GM23338 (cell line): ENCODE measurements around the gene ATP9B. TPM values are rescaled to one million over a fixed set of nuclear protein-coding genes. Genes with fewer than 3 reads are reported as not detected.

ENCODE experiments used
- ATAC-seq: fragments of 200-7000 bp; cut with Tn5 transposase; 3 replicates; pipeline ENCODE4 v1.9.1; 2020
- DNase-seq: peaks from one replicate; pipeline ENCODE4 v3.0.0-alpha.2; 2015; ENCODE audit warnings: low spot score
- H2AFZ ChIP-seq: fragments of 200-600 bp; sonication (generic); 2 replicates; pipeline ENCODE4 v1.8.0; 2016; ENCODE audit warnings: antibody characterized with exemption, mild to moderate bottlenecking, moderate library complexity
- H3F3A ChIP-seq: fragments of 200-600 bp; sonication (generic); replicated peaks from 2 replicates; pipeline ENCODE4 v1.8.0; 2017; ENCODE audit warnings: antibody characterized with exemption, mixed run types, low read depth
- H3K27ac ChIP-seq: fragments of 200-600 bp; sonication (generic); 2 replicates; pipeline ENCODE4 v1.6.1; 2016; ENCODE audit warnings: low read depth
- H3K27me3 ChIP-seq: fragments of 200-600 bp; sonication (generic); 2 replicates; pipeline ENCODE4 v1.8.0; 2016; ENCODE audit warnings: mild to moderate bottlenecking, mixed run types, moderate library complexity; ENCODE audit not compliant: insufficient read depth
- H3K36me3 ChIP-seq: fragments of 200-600 bp; sonication (generic); 2 replicates; pipeline ENCODE4 v1.8.0; 2016; ENCODE audit warnings: mild to moderate bottlenecking; ENCODE audit not compliant: insufficient read depth
- H3K4me1 ChIP-seq: fragments of 200-600 bp; sonication (generic); 2 replicates; pipeline ENCODE4 v1.8.0; 2016; ENCODE audit warnings: mild to moderate bottlenecking, moderate library complexity; ENCODE audit not compliant: insufficient read depth
- H3K4me2 ChIP-seq: fragments of 200-600 bp; sonication (generic); 2 replicates; pipeline ENCODE4 v1.7.1; 2017; ENCODE audit warnings: mixed run types
- H3K4me3 ChIP-seq: fragments of 200-600 bp; sonication (generic); 2 replicates; pipeline ENCODE4 v1.6.1; 2016; ENCODE audit warnings: mixed run types
- H3K79me2 ChIP-seq: fragments of 200-600 bp; sonication (generic); replicated peaks from 2 replicates; pipeline ENCODE4 v1.8.0; 2017; ENCODE audit warnings: mild to moderate bottlenecking; ENCODE audit not compliant: insufficient read depth
- H3K9me2 ChIP-seq: fragments of 200-600 bp; sonication (generic); 2 replicates; pipeline ENCODE4 v1.8.0; 2017; ENCODE audit not compliant: insufficient read depth
- H4K20me1 ChIP-seq: fragments of 200-600 bp; sonication (generic); replicated peaks from 2 replicates; pipeline ENCODE4 v1.8.0; 2017; ENCODE audit warnings: mild to moderate bottlenecking; ENCODE audit not compliant: insufficient read depth
- H3K27ac Mint-ChIP-seq: 2 replicates; pipeline ENCODE4 v1.8.0; 2020; ENCODE audit warnings: inconsistent platforms, mild to moderate bottlenecking, moderate library complexity, mixed read lengths
- H3K27me3 Mint-ChIP-seq: 3 replicates; pipeline ENCODE4 v1.8.0; 2022; ENCODE audit warnings: low read depth, mild to moderate bottlenecking, moderate library complexity, mixed read lengths, inconsistent platforms; ENCODE audit not compliant: insufficient read depth, poor library complexity
- H3K36me3 Mint-ChIP-seq: 3 replicates; pipeline ENCODE4 v1.8.0; 2021; ENCODE audit warnings: low read depth, mild to moderate bottlenecking, inconsistent platforms, moderate library complexity, mixed read lengths
- H3K4me1 Mint-ChIP-seq: 3 replicates; pipeline ENCODE4 v1.8.0; 2020; ENCODE audit warnings: mild to moderate bottlenecking, inconsistent platforms, mixed read lengths
- H3K4me3 Mint-ChIP-seq: 3 replicates; pipeline ENCODE4 v1.8.0; 2021; ENCODE audit warnings: moderate library complexity, mild to moderate bottlenecking, inconsistent platforms, mixed read lengths
- H3K9me3 Mint-ChIP-seq: 3 replicates; pipeline ENCODE4 v1.8.0; 2020; ENCODE audit warnings: moderate library complexity, mild to moderate bottlenecking, inconsistent platforms, mixed read lengths
- CREB1 ChIP-seq: fragments of 250-450 bp; sonication (Bioruptor Pico); IDR thresholded peaks from 2 replicates; pipeline ENCODE4 v1.5.0; 2020; ENCODE audit warnings: low read depth, mild to moderate bottlenecking, moderate library complexity
- EZH2 ChIP-seq: fragments of 200-600 bp; sonication (generic); IDR thresholded peaks from one replicate; pipeline ENCODE4 v1.8.0; 2017; ENCODE audit warnings: antibody characterized with exemption, mild to moderate bottlenecking, low read depth; ENCODE audit not compliant: unreplicated experiment
- EZH2phosphoT487 ChIP-seq: fragments of 200-600 bp; sonication (generic); IDR thresholded peaks from one replicate; pipeline ENCODE4 v1.8.1; 2018; ENCODE audit warnings: antibody characterized with exemption; ENCODE audit not compliant: unreplicated experiment
- JUNB ChIP-seq: IDR thresholded peaks from one replicate; pipeline ENCODE4 v1.6.1; 2016; ENCODE audit warnings: antibody characterized with exemption; ENCODE audit not compliant: unreplicated experiment
- NANOG ChIP-seq: IDR thresholded peaks from 2 replicates; pipeline ENCODE4 v1.6.1; 2016; ENCODE audit warnings: antibody characterized with exemption, borderline replicate concordance
- POLR2AphosphoS5 ChIP-seq: IDR thresholded peaks from 2 replicates; pipeline ENCODE4 v1.6.1; 2016; ENCODE audit warnings: antibody characterized with exemption, low read depth
- STAT1 ChIP-seq: IDR thresholded peaks from one replicate; pipeline ENCODE4 v1.6.1; 2016; ENCODE audit warnings: antibody characterized with exemption; ENCODE audit not compliant: unreplicated experiment
- ZNF114 ChIP-seq: fragments of 250-450 bp; sonication (Bioruptor Pico); IDR thresholded peaks from 2 replicates; pipeline ENCODE4 v1.5.0; 2020; ENCODE audit warnings: mild to moderate bottlenecking, moderate library complexity
- ZNF331 ChIP-seq: fragments of 250-450 bp; sonication (Bioruptor Pico); IDR thresholded peaks from 2 replicates; pipeline ENCODE4 v1.5.0; 2020; ENCODE audit warnings: low read depth, mild to moderate bottlenecking, moderate library complexity
- polyA plus RNA-seq: library from polyadenylated mRNA; unstranded; fragments of >200 nt; fragmentation: Nextera tagmentation; extraction: Ambion mirVana; gene quantifications from 2 replicates; pipeline ENCODE4 v1.2.1, GENCODE V29; 2016
- total RNA-seq: library from RNA; depleted of rRNA; stranded (reverse); fragments of >200 nt; shearing (Covaris generic); gene quantifications from 2 replicates; pipeline ENCODE4 v1.2.3, GENCODE V29; 2014
- TF ChIP-seq, protein P1 (sequence below): fragments of 250-450 bp; sonication (Bioruptor Pico); IDR thresholded peaks from 2 replicates; pipeline ENCODE4 v1.5.0; 2020; ENCODE audit warnings: mild to moderate bottlenecking, moderate library complexity
- TF ChIP-seq, protein P2 (sequence below): IDR thresholded peaks from 2 replicates; pipeline ENCODE4 v1.6.1; 2016; ENCODE audit warnings: antibody characterized with exemption
- TF ChIP-seq, protein P3 (sequence below), 2 experiments: fragments of 200-600 bp in 1 of 2; sonication (generic) in 1 of 2; conservative IDR thresholded peaks; 2 replicates each; pipeline versions ENCODE4 v1.5.1 to v1.6.1; 2016 to 2017; ENCODE audit warnings: antibody characterized with exemption in 2 of 2, low read depth in 2 of 2, mild to moderate bottlenecking in 2 of 2, moderate library complexity in 1 of 2
- TF ChIP-seq, protein P4 (sequence below): IDR thresholded peaks from one replicate; pipeline ENCODE4 v1.6.1; 2018; ENCODE audit warnings: antibody characterized with exemption; ENCODE audit not compliant: unreplicated experiment

The ATP9B gene
- total and polyA plus RNA-seq, 2 experiments from 2014 or later: 14.2 to 25.6 TPM

DNA sequence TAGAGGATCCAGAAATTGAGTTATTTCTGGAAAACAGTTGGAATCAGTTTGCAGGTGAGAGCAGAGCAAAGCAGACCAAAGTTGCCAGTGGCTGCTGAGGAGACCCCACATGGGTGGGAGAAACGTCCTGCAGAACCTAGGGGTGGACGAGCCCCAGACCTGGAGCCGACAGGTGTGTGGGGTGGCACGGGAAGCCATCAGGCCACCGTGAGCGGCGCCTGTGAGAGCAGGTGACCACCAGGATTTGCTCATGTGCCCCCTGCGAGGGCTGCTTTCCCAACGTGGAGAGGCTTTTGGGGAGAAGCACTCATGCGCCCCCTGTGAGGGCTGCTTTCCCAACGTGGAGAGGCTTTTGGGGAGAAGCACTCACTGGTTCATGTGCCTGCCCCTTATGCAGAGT lies 209.7 kb downstream of the ATP9B start (continued):
- TF ChIP-seq, protein P1, sequence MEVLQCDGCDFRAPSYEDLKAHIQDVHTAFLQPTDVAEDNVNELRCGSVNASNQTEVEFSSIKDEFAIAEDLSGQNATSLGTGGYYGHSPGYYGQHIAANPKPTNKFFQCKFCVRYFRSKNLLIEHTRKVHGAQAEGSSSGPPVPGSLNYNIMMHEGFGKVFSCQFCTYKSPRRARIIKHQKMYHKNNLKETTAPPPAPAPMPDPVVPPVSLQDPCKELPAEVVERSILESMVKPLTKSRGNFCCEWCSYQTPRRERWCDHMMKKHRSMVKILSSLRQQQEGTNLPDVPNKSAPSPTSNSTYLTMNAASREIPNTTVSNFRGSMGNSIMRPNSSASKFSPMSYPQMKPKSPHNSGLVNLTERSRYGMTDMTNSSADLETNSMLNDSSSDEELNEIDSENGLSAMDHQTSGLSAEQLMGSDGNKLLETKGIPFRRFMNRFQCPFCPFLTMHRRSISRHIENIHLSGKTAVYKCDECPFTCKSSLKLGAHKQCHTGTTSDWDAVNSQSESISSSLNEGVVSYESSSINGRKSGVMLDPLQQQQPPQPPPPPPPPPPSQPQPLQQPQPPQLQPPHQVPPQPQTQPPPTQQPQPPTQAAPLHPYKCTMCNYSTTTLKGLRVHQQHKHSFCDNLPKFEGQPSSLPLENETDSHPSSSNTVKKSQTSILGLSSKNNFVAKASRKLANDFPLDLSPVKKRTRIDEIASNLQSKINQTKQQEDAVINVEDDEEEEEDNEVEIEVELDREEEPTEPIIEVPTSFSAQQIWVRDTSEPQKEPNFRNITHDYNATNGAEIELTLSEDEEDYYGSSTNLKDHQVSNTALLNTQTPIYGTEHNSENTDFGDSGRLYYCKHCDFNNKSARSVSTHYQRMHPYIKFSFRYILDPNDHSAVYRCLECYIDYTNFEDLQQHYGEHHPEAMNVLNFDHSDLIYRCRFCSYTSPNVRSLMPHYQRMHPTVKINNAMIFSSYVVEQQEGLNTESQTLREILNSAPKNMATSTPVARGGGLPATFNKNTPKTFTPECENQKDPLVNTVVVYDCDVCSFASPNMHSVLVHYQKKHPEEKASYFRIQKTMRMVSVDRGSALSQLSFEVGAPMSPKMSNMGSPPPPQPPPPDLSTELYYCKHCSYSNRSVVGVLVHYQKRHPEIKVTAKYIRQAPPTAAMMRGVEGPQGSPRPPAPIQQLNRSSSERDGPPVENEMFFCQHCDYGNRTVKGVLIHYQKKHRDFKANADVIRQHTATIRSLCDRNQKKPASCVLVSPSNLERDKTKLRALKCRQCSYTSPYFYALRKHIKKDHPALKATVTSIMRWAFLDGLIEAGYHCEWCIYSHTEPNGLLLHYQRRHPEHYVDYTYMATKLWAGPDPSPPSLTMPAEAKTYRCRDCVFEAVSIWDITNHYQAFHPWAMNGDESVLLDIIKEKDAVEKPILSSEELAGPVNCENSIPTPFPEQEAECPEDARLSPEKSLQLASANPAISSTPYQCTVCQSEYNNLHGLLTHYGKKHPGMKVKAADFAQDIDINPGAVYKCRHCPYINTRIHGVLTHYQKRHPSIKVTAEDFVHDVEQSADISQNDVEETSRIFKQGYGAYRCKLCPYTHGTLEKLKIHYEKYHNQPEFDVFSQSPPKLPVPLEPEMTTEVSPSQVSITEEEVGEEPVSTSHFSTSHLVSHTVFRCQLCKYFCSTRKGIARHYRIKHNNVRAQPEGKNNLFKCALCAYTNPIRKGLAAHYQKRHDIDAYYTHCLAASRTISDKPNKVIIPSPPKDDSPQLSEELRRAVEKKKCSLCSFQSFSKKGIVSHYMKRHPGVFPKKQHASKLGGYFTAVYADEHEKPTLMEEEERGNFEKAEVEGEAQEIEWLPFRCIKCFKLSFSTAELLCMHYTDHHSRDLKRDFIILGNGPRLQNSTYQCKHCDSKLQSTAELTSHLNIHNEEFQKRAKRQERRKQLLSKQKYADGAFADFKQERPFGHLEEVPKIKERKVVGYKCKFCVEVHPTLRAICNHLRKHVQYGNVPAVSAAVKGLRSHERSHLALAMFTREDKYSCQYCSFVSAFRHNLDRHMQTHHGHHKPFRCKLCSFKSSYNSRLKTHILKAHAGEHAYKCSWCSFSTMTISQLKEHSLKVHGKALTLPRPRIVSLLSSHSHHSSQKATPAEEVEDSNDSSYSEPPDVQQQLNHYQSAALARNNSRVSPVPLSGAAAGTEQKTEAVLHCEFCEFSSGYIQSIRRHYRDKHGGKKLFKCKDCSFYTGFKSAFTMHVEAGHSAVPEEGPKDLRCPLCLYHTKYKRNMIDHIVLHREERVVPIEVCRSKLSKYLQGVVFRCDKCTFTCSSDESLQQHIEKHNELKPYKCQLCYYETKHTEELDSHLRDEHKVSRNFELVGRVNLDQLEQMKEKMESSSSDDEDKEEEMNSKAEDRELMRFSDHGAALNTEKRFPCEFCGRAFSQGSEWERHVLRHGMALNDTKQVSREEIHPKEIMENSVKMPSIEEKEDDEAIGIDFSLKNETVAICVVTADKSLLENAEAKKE: no peak
- no peak for TF ChIP-seq ZNF114 (CRISPR knock-in tag)

DNA sequence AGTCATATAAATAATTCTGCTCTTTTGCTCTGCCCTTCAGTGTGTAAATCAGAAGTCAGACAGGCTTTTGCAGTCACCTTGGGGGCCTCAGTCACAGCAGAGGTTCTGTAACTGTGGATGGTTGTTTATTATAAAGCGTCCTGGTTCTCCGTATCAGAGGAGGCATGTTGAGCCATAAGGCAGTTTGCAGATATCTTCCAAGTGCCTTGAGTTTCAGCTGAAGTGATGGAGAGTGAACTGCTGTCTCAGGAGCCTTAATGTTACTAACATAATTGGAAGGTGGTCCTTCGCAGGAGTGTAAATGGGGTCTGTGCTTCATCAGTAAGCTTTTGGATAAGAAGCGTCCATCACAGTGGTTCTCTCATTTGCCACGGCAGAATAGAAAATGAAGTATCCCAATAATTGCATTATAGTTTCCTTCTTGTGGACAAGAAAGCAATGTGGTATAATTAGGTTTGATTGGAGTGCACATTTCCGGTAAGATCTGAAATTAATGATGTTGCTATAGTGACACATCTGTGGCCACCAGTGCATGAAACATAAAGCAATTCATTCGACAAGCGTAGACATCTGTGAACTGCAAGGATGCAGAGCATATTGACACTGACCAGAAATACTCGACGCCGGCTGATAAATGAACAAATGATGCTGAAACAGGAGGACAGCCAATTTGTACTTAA lies 214.1 kb downstream of the ATP9B start:
- H2AFZ ChIP-seq: no peak overlapping the region
- no peak overlapping the region for H3K4me2 ChIP-seq
- no peak overlapping the region for H3K27ac Mint-ChIP-seq
- H3K27me3 Mint-ChIP-seq: no peaks in the 10 kb centered on the region
- H3K27ac ChIP-seq: no peak overlapping the region
- no peak for DNase-seq
- H4K20me1 ChIP-seq: no peaks in the 10 kb centered on the region
- ATAC-seq: no peak
- H3K27me3 ChIP-seq: no peaks in the 10 kb centered on the region
- H3K79me2 ChIP-seq: no peaks in the 10 kb centered on the region
- no peaks in the 10 kb centered on the region for H3K36me3 ChIP-seq
- no peaks in the 10 kb centered on the region for H3K9me2 ChIP-seq
- H3K36me3 Mint-ChIP-seq: peaks cover 5% of the 10 kb centered on the region; the same call in 2 of the 3 replicates
- H3K9me3 Mint-ChIP-seq: peaks cover 4% of the 10 kb centered on the region; the same call in 2 of the 3 replicates
- no peaks in the 10 kb centered on the region for H3K4me1 ChIP-seq
- H3K4me3 ChIP-seq: no peak overlapping the region
- no peaks in the 10 kb centered on the region for H3K4me1 Mint-ChIP-seq
- no peaks in the 10 kb centered on the region for H3F3A ChIP-seq
- no peak overlapping the region for H3K4me3 Mint-ChIP-seq
- no peak for TF ChIP-seq POLR2AphosphoS5
- TF ChIP-seq ZNF114 (CRISPR knock-in tag): no peak
- TF ChIP-seq, protein P2, sequence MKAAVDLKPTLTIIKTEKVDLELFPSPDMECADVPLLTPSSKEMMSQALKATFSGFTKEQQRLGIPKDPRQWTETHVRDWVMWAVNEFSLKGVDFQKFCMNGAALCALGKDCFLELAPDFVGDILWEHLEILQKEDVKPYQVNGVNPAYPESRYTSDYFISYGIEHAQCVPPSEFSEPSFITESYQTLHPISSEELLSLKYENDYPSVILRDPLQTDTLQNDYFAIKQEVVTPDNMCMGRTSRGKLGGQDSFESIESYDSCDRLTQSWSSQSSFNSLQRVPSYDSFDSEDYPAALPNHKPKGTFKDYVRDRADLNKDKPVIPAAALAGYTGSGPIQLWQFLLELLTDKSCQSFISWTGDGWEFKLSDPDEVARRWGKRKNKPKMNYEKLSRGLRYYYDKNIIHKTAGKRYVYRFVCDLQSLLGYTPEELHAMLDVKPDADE: no peak
- TF ChIP-seq, protein P3, sequence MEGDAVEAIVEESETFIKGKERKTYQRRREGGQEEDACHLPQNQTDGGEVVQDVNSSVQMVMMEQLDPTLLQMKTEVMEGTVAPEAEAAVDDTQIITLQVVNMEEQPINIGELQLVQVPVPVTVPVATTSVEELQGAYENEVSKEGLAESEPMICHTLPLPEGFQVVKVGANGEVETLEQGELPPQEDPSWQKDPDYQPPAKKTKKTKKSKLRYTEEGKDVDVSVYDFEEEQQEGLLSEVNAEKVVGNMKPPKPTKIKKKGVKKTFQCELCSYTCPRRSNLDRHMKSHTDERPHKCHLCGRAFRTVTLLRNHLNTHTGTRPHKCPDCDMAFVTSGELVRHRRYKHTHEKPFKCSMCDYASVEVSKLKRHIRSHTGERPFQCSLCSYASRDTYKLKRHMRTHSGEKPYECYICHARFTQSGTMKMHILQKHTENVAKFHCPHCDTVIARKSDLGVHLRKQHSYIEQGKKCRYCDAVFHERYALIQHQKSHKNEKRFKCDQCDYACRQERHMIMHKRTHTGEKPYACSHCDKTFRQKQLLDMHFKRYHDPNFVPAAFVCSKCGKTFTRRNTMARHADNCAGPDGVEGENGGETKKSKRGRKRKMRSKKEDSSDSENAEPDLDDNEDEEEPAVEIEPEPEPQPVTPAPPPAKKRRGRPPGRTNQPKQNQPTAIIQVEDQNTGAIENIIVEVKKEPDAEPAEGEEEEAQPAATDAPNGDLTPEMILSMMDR (conservative IDR thresholded peaks at IDR 0.05; ENCODE audit: low read depth in 2 of 2): no peak
- no peak for TF ChIP-seq NANOG
- TF ChIP-seq EZH2: no peak
- TF ChIP-seq, protein P4, sequence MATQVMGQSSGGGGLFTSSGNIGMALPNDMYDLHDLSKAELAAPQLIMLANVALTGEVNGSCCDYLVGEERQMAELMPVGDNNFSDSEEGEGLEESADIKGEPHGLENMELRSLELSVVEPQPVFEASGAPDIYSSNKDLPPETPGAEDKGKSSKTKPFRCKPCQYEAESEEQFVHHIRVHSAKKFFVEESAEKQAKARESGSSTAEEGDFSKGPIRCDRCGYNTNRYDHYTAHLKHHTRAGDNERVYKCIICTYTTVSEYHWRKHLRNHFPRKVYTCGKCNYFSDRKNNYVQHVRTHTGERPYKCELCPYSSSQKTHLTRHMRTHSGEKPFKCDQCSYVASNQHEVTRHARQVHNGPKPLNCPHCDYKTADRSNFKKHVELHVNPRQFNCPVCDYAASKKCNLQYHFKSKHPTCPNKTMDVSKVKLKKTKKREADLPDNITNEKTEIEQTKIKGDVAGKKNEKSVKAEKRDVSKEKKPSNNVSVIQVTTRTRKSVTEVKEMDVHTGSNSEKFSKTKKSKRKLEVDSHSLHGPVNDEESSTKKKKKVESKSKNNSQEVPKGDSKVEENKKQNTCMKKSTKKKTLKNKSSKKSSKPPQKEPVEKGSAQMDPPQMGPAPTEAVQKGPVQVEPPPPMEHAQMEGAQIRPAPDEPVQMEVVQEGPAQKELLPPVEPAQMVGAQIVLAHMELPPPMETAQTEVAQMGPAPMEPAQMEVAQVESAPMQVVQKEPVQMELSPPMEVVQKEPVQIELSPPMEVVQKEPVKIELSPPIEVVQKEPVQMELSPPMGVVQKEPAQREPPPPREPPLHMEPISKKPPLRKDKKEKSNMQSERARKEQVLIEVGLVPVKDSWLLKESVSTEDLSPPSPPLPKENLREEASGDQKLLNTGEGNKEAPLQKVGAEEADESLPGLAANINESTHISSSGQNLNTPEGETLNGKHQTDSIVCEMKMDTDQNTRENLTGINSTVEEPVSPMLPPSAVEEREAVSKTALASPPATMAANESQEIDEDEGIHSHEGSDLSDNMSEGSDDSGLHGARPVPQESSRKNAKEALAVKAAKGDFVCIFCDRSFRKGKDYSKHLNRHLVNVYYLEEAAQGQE: no peak
- no peak for TF ChIP-seq STAT1
- no peak for TF ChIP-seq CREB1 (CRISPR knock-in tag)
- no peak for TF ChIP-seq EZH2phosphoT487
- TF ChIP-seq ZNF331: no peak
- no peak for TF ChIP-seq JUNB
